HTR-8/SVneo (cell line): ENCODE data around the gene MACC1.
"Not testable (repeated sequence)": the region's sequence is repeated elsewhere in the genome, so short reads cannot be mapped to it uniquely, and the experiment has no call there.

ENCODE experiments used
- DNase-seq: peaks from one replicate; pipeline ENCODE4 v3.0.0; 2011; ENCODE audit warnings: low spot score, mixed read lengths; ENCODE audit not compliant: insufficient read length
- FAIRE-seq: peaks from 2 replicates; lab custom pipeline; 2011; peaks lifted over from hg19 to GRCh38; lab: Jason Lieb, UNC

MACC1 gene

DNA sequence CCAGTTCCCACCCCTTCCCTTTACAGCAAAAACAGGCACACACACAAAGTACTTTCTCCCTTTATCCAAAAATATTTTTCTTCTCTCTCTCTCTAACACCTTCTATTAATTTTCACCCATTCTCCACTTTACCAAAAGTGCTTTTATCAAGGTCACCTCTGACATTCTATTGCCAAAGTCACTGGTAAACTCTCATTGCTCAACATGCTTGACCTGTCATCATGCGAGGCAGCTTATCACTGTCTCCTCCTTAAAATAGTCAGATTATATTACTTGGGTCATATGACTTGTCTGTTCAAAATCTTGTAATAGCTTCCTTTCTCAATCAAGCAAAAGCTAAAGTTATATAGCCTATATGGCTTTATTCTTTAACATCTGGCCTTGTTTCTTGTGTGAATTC is 28.6 kb downstream of the MACC1 start:
- DNase-seq (no peak), FAIRE-seq (no peak)

DNA sequence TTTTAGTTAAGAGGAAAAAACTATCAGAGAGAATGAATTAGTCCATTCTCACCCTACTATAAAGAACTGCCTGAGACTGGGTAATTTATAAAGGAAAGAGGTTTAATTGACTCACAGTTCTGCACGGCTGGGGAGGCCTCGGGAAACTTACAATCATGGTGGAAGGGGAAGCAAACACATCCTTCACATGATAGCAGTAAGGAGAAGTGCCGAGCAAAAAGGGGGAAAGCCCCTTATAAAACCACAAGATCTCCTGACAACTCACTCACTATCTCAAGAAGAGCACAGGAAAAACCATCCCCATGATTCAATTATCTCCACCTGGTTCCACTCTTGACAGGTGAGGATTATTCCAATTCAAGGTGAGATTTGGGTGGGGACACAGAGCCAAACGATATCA is 29.3 kb downstream of the MACC1 start:
- FAIRE-seq, DNase-seq: not testable (repeated sequence)

DNA sequence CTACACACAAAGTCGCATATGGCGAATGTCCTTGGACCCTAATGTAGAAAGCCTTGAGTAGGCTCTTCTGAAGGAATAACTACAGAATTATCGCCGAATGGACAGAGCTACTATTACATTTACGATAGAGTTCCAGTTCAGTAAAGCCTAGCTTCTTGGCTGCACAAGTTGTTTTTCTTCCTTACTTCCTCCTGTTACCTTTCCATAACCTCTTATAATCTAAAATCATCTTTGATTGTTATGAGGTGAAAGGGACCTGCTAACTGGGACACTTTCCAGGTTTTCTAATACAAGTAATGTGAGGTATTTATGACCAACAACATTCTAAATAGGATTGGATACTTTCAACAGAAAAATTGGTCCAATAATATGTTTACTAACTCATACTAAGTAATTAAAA is 31.2 kb downstream of the MACC1 start:
- no peak for FAIRE-seq
- DNase-seq, result no peak

- FAIRE-seq, result no peak
Observed at GRCh38 chr7:20183086-20183485, 34.1 kb downstream of the MACC1 start.

DNA sequence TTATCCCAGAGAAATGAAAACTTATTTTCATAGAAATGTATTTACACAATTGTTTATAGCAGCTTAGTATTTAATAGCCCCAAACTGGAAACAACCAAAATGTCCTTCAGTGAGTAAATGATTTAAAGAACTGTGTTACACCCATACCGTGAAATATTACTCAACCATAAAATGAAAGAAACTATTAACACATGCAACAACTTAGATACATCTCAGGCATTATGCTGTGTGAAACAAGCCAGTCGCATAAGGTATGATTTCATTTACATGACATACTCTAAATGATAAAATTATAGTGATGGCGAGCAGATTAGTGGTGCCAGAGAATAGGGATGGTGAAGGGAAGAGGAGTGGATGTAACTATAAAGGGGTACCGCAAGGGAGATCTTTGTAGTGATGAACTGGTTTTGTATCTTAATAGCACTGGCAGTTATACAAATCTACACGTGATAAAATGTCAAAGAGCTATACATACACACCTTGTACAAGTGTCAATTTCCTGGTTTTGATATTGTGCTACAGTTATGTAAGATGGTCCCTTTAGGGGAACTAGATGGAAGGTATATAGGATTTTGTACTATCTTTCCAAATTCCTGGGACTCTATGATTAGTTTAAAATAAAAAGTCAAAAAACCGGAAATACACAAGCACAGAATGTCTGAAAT is 40.5 kb downstream of the MACC1 start:
- DNase-seq (no peak), FAIRE-seq (no peak)

More at GRCh38 chr7:20183086-20183485, 34.1 kb downstream of the MACC1 start:
- no peak for DNase-seq

DNA sequence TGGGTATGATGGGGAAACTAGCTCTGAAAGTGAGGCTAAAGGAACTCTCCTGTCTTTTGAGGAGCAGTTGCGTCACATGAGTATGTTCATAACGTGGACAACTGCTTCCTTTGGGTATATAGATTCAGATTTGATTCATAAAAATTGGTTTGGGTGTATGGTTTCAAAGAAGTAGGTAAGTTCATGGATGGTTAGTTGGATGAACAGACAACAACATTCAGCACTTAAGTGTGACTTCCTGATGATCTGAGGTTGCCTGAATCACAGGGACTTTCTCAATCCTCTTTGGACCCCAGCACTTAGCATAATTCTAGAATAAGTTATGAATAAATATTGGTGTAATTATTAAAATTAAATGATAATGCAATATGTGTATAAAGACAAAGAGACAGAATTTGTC is 43.4 kb downstream of the MACC1 start:
- no peak for FAIRE-seq
- no peak for DNase-seq

GRCh38 chr7:20172736-20173334 is 44.3 kb downstream of the MACC1 start:
- no peak for FAIRE-seq
- peak; percentile 48 for DNase-seq

DNA sequence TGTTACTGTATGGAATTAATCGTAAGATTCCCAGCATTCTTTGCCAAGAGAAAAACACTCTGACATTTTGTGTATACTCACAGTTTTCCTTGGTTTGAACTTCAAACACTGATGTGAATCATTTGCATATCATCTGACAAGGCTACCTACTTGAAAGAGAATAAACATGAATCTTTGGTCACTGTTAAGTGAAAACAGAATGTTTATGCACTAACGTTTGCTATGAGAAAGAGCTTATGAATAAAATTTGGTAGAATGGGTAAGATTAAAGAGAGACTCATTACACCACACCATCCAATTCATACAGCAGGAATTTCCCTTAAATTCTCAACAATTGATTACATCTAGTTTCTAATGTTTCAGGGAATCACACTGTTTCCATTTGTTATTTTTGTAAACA is 46.6 kb downstream of the MACC1 start:
- FAIRE-seq (no peak), DNase-seq (no peak)

DNA sequence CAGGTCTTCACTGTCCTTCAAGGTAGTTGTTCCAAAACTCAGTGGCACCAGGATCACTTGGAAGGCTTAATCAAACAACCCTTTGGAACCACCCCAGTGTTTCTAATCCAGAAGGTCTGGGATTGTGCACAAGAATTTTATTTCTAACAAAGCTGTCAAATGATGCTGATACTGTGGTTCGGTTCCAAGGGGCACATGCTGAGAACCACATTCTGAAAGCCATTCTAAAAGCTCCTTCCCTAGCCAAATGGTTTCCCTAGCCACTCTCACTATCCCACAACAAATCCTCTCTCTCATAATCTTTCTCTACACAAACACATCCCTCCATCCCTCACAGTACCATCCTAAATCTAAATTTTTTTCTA is 52.1 kb downstream of the MACC1 start:
- FAIRE-seq (no peak), DNase-seq (no peak)

GRCh38 chr7:20164425-20165145 is 52.6 kb downstream of the MACC1 start:
- DNase-seq, result no peak
- no peak for FAIRE-seq

GRCh38 chr7:20162665-20163064 is 54.5 kb downstream of the MACC1 start:
- DNase-seq, result no peak
- FAIRE-seq, result no peak

DNA sequence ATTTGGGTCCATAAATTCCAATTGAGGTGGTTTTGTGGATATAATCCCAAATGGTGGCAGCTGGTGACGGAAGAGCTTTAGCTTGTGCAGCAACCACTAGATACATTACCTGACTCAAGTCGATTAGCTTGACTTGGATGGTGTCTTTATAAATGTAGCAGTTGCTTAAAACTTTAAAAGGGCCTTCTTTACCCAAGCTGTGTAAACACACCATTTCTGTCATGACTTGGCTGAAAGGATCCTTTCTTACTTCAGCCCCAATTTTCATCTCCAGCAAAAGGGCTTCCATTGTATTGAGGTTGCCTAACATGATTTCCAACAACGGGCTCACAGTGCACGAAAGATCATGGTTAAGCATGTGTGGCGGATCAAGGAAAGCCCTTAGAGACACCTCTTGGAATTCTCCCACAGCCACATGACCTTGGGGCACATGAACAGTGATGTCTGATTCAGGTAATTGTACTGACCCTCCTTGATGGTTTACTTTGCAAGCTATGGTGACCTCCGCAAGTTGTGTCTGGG is 57.9 kb downstream of the MACC1 start:
- no peak for FAIRE-seq
- DNase-seq, result no peak

GRCh38 chr7:20158684-20159083 is 58.5 kb downstream of the MACC1 start:
- DNase-seq (no peak), FAIRE-seq (no peak)

DNA sequence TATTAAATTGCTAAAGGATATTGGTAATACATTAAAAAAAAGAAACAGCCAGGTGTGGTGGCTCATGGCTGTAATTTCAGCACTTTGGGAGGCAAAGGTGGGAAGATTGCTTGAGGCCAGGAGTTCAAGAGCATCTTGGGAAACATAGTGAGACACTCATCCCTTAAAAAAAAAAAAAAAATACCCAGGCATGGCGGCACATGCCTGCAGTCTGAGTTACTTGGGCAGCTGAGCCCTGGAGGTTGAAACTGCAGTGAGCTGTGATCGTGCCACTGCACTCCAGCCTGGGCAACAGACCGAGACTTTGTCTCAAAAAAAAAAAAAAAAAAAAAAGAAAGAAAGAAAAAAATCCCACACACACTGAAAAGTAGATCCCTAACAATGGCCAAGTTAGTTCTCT is 59.7 kb downstream of the MACC1 start:
- no peak for FAIRE-seq
- no peak for DNase-seq

DNA sequence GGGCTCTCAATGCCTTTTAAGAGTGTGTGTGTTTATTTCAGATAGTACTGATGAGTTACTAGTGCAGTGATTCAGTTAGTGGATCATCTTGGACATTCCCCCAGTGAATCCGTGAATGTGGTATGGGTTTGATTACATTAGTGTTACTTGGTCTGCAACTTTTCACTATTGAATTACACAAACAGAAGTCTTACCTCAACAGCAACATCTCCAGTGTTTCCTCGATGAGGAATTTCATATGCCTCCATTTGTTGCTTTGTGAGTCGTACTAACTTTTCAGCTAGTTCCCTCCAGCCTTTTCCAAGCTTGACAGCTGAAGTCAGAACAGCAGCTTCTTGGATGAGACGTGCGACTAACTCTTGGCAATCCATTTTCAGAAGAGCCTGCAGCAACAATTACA is 63.2 kb downstream of the MACC1 start:
- DNase-seq, result no peak
- FAIRE-seq, result no peak

GRCh38 chr7:20153567-20153966 is 63.6 kb downstream of the MACC1 start:
- FAIRE-seq, result no peak
- DNase-seq, result no peak

GRCh38 chr7:20152511-20152910 is 64.7 kb downstream of the MACC1 start:
- peak; percentile 5 for DNase-seq
- no peak for FAIRE-seq

GRCh38 chr7:20151708-20152456 is 65.3 kb downstream of the MACC1 start:
- FAIRE-seq (no peak), DNase-seq (no peak)

DNA sequence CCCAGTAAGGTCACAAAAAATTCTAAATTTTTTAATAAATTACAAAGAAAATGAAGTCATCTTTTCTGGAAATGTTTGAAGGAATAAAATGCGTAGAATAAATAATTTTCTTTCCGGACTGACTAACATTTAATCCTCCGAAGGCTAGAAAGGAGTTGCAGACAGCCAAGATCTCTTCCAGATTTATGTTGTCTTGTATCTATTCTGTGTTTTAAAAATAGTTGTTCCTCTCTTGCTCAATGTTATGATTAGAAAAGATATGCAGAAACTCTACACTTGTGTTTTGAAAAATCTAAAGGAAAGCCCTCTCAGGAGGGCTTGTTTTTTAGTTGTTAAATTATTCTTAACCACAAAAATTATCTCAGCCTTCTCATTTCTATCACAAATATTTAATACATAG is 70.7 kb downstream of the MACC1 start:
- DNase-seq, result no peak
- FAIRE-seq, result no peak

- FAIRE-seq (no peak), DNase-seq (no peak)
Observed at GRCh38 chr7:20144801-20145200, 72.4 kb downstream of the MACC1 start.

DNA sequence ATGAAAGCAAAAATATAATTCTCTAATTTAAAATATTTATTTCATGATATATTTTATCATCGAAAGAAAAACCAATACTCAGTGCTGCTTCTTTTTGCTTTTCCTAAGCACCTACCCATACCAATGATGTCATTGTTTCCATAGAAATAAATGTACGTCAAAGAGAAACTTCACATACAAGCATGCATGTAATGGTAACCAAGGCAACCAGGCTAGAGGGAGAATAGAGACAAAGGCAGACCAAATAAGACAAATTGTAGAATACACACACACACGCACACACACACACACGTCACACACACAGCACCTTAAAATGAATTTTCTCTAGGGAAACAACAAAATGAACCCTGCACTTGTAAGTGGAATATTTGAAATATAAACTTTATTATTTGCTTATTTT is 75.5 kb downstream of the MACC1 start:
- FAIRE-seq (no peak), DNase-seq (no peak)
